HEK293 (cell line): ENCODE results near the gene SLC17A1.

Source experiments
- CTCF ChIA-PET: fragments of 350-600 bp; formaldehyde crosslinking; extraction: SDS; loops from one replicate; lab custom pipeline; 2021; ENCODE audit warnings: antibody characterized with exemption; lab: Yijun Ruan, JAX
- POLR2A ChIA-PET: fragments of 300-600 bp; formaldehyde crosslinking; extraction: SDS; loops from one replicate; lab custom pipeline; 2020; ENCODE audit warnings: antibody characterized with exemption, inconsistent platforms; lab: Yijun Ruan, JAX
- H3K27ac ChIP-seq: fragments of 200-500 bp; sonication (Bioruptor generic); 2 replicates; pipeline ENCODE4 v1.5.1; 2014; ENCODE audit warnings: low read depth, low read length, control low read depth, inconsistent platforms; ENCODE audit errors: extremely low read depth
- H3K36me3 ChIP-seq, 2 experiments: fragments of 200-500 bp in 1 of 2; sonication (Bioruptor generic) in 1 of 2; 1 replicate in 1 of 2; 2 replicates in 1 of 2; pipeline ENCODE4 v1.5.1; 2014 to 2017; ENCODE audit warnings: inconsistent platforms in 2 of 2, low read length in 2 of 2; ENCODE audit not compliant: control insufficient read depth in 2 of 2, insufficient read depth in 1 of 2
- H3K4me1 ChIP-seq: fragments of 200-500 bp; sonication (Bioruptor generic); 2 replicates; pipeline ENCODE4 v1.5.1; 2014; ENCODE audit warnings: mild to moderate bottlenecking, low read length, inconsistent platforms; ENCODE audit not compliant: control insufficient read depth, insufficient read depth
- H3K4me3 ChIP-seq: 2 replicates; pipeline ENCODE4 v1.5.1; 2011; ENCODE audit warnings: low read depth, mild to moderate bottlenecking, control low read depth, low read length, moderate library complexity
- H3K9me3 ChIP-seq: fragments of 200-500 bp; sonication (Bioruptor generic); 2 replicates; pipeline ENCODE4 v1.5.1; 2014; ENCODE audit warnings: low read depth, low read length, inconsistent platforms; ENCODE audit not compliant: control insufficient read depth, insufficient read depth
- GLIS2 ChIP-seq: fragments of 450-650 bp; formaldehyde crosslinking; IDR thresholded peaks from 2 replicates; pipeline ENCODE4 v1.5.1; 2016; ENCODE audit warnings: missing biosample characterization, missing genetic modification characterization
- KLF1 ChIP-seq: fragments of 450-650 bp; formaldehyde crosslinking; IDR thresholded peaks from 2 replicates; pipeline ENCODE4 v1.5.1; 2016; ENCODE audit warnings: missing biosample characterization, missing genetic modification characterization
- SP3 ChIP-seq: fragments of 450-650 bp; formaldehyde crosslinking; IDR thresholded peaks from 2 replicates; pipeline ENCODE4 v1.5.1; 2016; ENCODE audit warnings: missing biosample characterization, missing genetic modification characterization
- ZBTB1 ChIP-seq: fragments of 450-650 bp; formaldehyde crosslinking; IDR thresholded peaks from 2 replicates; pipeline ENCODE4 v1.5.1; 2016; ENCODE audit warnings: missing biosample characterization, missing genetic modification characterization
- ZNF366 ChIP-seq: fragments of 450-650 bp; formaldehyde crosslinking; conservative IDR thresholded peaks from 2 replicates; pipeline ENCODE4 v1.5.1; 2016; ENCODE audit warnings: missing biosample characterization, missing genetic modification characterization
- ZNF391 ChIP-seq: fragments of 450-650 bp; formaldehyde crosslinking; IDR thresholded peaks from 2 replicates; pipeline ENCODE4 v1.5.1; 2016; ENCODE audit warnings: low read depth, missing biosample characterization, missing genetic modification characterization, borderline replicate concordance
- ZNF416 ChIP-seq: fragments of 450-650 bp; formaldehyde crosslinking; IDR thresholded peaks from 2 replicates; pipeline ENCODE4 v1.5.1; 2016; ENCODE audit warnings: missing biosample characterization, missing genetic modification characterization
- ZNF473 ChIP-seq: fragments of 450-650 bp; formaldehyde crosslinking; IDR thresholded peaks from 2 replicates; pipeline ENCODE4 v1.5.1; 2017; ENCODE audit warnings: missing biosample characterization, missing genetic modification characterization
- ZNF596 ChIP-seq: fragments of 450-650 bp; IDR thresholded peaks from 2 replicates; pipeline ENCODE4 v1.5.0; 2018; ENCODE audit warnings: missing biosample characterization, mild to moderate bottlenecking, missing genetic modification characterization, moderate library complexity
- ZNF600 ChIP-seq: fragments of 450-650 bp; formaldehyde crosslinking; IDR thresholded peaks from 2 replicates; pipeline ENCODE4 v1.5.1; 2016; ENCODE audit warnings: missing biosample characterization, missing genetic modification characterization
- ZNF624 ChIP-seq: fragments of 450-650 bp; formaldehyde crosslinking; IDR thresholded peaks from 2 replicates; pipeline ENCODE4 v1.5.1; 2017; ENCODE audit warnings: missing biosample characterization, missing genetic modification characterization
- ZNF639 ChIP-seq: fragments of 450-650 bp; formaldehyde crosslinking; IDR thresholded peaks from 2 replicates; pipeline ENCODE4 v1.5.1; 2016; ENCODE audit warnings: missing biosample characterization, missing genetic modification characterization
- ZNF658 ChIP-seq: fragments of 450-650 bp; formaldehyde crosslinking; IDR thresholded peaks from 2 replicates; pipeline ENCODE4; 2016; ENCODE audit warnings: missing biosample characterization, missing genetic modification characterization
- TF ChIP-seq, protein P1 (sequence below): fragments of 450-650 bp; formaldehyde crosslinking; IDR thresholded peaks from 2 replicates; pipeline ENCODE4 v1.5.1; 2016; ENCODE audit warnings: missing biosample characterization, missing genetic modification characterization

The SLC17A1 gene

GRCh38 chr6:25833136-25833535, 1.3 kb upstream of the SLC17A1 start:
- TF ChIP-seq ZNF596 (tag by site-specific recombination), result no peak
- ChIA-PET CTCF (no interaction called here), POLR2A (no interaction called here)
- no peak overlapping the region for H3K4me3 ChIP-seq
- H3K4me1 ChIP-seq, result 0 out of 2 replicates have a peak, but pooled peaks cover 9% of the 10 kb centered on the region
- H3K27ac ChIP-seq, result no peak overlapping the region
- no peaks in the 10 kb centered on the region for H3K9me3 ChIP-seq
- H3K36me3 ChIP-seq, result no peaks in the 10 kb centered on the region

GRCh38 chr6:25832670-25833069, 818 bp upstream of the SLC17A1 start:
- POLR2A ChIA-PET, result no interaction called here
- no peak overlapping the region for H3K4me3 ChIP-seq
- H3K36me3 ChIP-seq, result no peaks in the 10 kb centered on the region
- CTCF ChIA-PET, result interaction anchor here (1.2 kb wide), 1 partner anchor 44 kb away, joined by 3 read pairs; no protein-coding TSS in a partner anchor
- no peaks in the 10 kb centered on the region for H3K9me3 ChIP-seq
- H3K27ac ChIP-seq, result no peak overlapping the region
- 0 out of 2 replicates have a peak, but pooled peaks cover 9% of the 10 kb centered on the region for H3K4me1 ChIP-seq
- no peak for TF ChIP-seq ZNF391 (tag by site-specific recombination)
- TF ChIP-seq GLIS2, result no peak
- TF ChIP-seq ZNF596 (tag by site-specific recombination), result no peak
- no peak for TF ChIP-seq ZBTB1
- no peak for TF ChIP-seq ZNF658 (tag by site-specific recombination)
- no peak for TF ChIP-seq ZNF624 (tag by site-specific recombination)
- no peak for TF ChIP-seq SP3 (tag by site-specific recombination)
- TF ChIP-seq, protein P1, sequence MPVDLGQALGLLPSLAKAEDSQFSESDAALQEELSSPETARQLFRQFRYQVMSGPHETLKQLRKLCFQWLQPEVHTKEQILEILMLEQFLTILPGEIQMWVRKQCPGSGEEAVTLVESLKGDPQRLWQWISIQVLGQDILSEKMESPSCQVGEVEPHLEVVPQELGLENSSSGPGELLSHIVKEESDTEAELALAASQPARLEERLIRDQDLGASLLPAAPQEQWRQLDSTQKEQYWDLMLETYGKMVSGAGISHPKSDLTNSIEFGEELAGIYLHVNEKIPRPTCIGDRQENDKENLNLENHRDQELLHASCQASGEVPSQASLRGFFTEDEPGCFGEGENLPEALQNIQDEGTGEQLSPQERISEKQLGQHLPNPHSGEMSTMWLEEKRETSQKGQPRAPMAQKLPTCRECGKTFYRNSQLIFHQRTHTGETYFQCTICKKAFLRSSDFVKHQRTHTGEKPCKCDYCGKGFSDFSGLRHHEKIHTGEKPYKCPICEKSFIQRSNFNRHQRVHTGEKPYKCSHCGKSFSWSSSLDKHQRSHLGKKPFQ (tag by site-specific recombination), result no peak
- TF ChIP-seq ZNF639, result no peak
- TF ChIP-seq ZNF416 (tag by site-specific recombination), result no peak

DNA sequence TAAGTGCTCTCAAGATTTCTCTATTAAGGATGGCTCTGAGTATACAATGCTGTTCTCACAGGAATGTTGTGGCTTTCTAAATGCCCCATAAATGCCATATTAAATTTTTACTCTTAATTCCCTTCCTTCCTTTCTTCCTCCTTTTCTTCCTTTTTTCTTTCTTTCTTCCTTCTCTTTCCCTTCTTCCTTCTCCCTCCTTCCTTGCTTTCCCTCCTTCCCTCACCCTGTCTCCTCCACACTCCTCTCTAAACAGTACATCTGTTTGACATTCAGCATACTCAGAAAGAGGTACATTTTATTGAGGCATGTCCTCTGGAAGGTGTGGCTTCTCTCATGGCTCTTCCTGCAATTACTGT, 433 bp upstream of the SLC17A1 start:
- H3K9me3 ChIP-seq, result no peaks in the 10 kb centered on the region
- CTCF ChIA-PET, result interaction anchor here (1.2 kb wide), 1 partner anchor 43 kb away, joined by 3 read pairs; no protein-coding TSS in a partner anchor
- POLR2A ChIA-PET, result no interaction called here
- 0 out of 2 replicates have a peak, but pooled peaks cover 9% of the 10 kb centered on the region for H3K4me1 ChIP-seq
- H3K4me3 ChIP-seq, result no peak overlapping the region
- no peak for TF ChIP-seq KLF1 (tag by site-specific recombination)
- TF ChIP-seq ZNF473 (tag by site-specific recombination), result no peak
- peak; percentile 68 for TF ChIP-seq ZNF366 (tag by site-specific recombination)
- no peaks in the 10 kb centered on the region for H3K36me3 ChIP-seq
- no peak overlapping the region for H3K27ac ChIP-seq

GRCh38 chr6:25830458-25830857, 1.4 kb downstream of the SLC17A1 start:
- Histone ChIP-seq H3K27ac (no peak overlapping the region), H3K4me3 (no peak overlapping the region), H3K4me1 (0 out of 2 replicates have a peak, but pooled peaks cover 9% of the 10 kb centered on the region), H3K9me3 (no peaks in the 10 kb centered on the region), H3K36me3 (no peaks in the 10 kb centered on the region)
- CTCF ChIA-PET, result no interaction called here
- POLR2A ChIA-PET, result no interaction called here
- no peak for TF ChIP-seq ZNF600 (tag by site-specific recombination)
- TF ChIP-seq ZNF366 (tag by site-specific recombination), result no peak
